ENCODE measurements around the gene P2RX1. TPM values are rescaled to one million over a fixed set of nuclear protein-coding genes. Genes with fewer than 3 reads are reported as not detected.

P2RX1 gene
- polyA plus RNA-seq, 2 of the 4 experiments (the other 2 are of a cell fraction), result 0.05 to 0.13 TPM

- CTCF ChIA-PET, result interaction anchor here (0.5 to 16.6 kb wide), 10 partner anchors 9 to 1324 kb away, joined by 3 to 256 read pairs (median 4); partner anchors contain the start of gene P2RX1
- 91% methylated on average over 5 of the region's 12 CpGs for WGBS (ENCODE audit: missing lambda C conversion rate)
- POLR2A ChIA-PET, result no interaction called here
- Histone ChIP-seq H3K4me2 (no peak overlapping the region), H3K9me3 (no peaks in the 10 kb centered on the region), H3K4me3 (no peak overlapping the region), H3K4me1 (peaks cover 24% of the 10 kb centered on the region), H3K27ac (no peak overlapping the region)
- DNase-seq (ENCODE audit: low read depth in 1 of 2, low spot score in 1 of 2) (no peak), ATAC-seq (no peak), FAIRE-seq (no peak)
- TF ChIP-seq ESRRA (IDR thresholded peaks at IDR 0.05; ENCODE audit: borderline replicate concordance, low read length) (no peak), GATA3 (IDR thresholded peaks at IDR 0.05; ENCODE audit: borderline replicate concordance) (no peak), FOSB (CRISPR knock-in tag; IDR thresholded peaks at IDR 0.05) (no peak), ZNF302 (CRISPR knock-in tag; IDR thresholded peaks at IDR 0.05) (no peak), BCL3 (IDR thresholded peaks at IDR 0.05) (no peak), POLR2A (IDR thresholded peaks at IDR 0.05; ENCODE audit: low read length) (no peak), HOXA7 (CRISPR knock-in tag; IDR thresholded peaks at IDR 0.05) (no peak), EHF (CRISPR knock-in tag; IDR thresholded peaks at IDR 0.05) (no peak), ZC3H11A (IDR thresholded peaks at IDR 0.05) (no peak), JUN (IDR thresholded peaks at IDR 0.05) (no peak), TFCP2L1 (CRISPR knock-in tag; IDR thresholded peaks at IDR 0.05) (no peak), E2F6 (IDR thresholded peaks at IDR 0.05; ENCODE audit: borderline replicate concordance, low read depth) (no peak), ELK1 (IDR thresholded peaks at IDR 0.05; ENCODE audit: low read depth, low read length) (no peak), RNF2 (IDR thresholded peaks at IDR 0.05; ENCODE audit: borderline replicate concordance, low read depth) (no peak), HES2 (IDR thresholded peaks at IDR 0.05) (no peak)
These were observed 18.5 kb downstream of the P2RX1 start for GRCh38 chr17:3897731-3898130.

- Histone ChIP-seq H3K4me1 (peaks cover 24% of the 10 kb centered on the region), H3K4me2 (no peak overlapping the region), H3K27ac (no peak overlapping the region), H3K9me3 (no peaks in the 10 kb centered on the region), H3K4me3 (no peak overlapping the region)
- no peak for TF ChIP-seq HES2 (IDR thresholded peaks at IDR 0.05)
- no peak for TF ChIP-seq KDM5A (IDR thresholded peaks at IDR 0.05)
- TF ChIP-seq MYC (IDR thresholded peaks at IDR 0.05; ENCODE audit: borderline replicate concordance, low read length), result no peak
- no peak for TF ChIP-seq CBX2 (IDR thresholded peaks at IDR 0.05; ENCODE audit: borderline replicate concordance, low read depth)
- TF ChIP-seq REST (IDR thresholded peaks at IDR 0.05), result no peak
- no peak for TF ChIP-seq FOXS1 (CRISPR knock-in tag; IDR thresholded peaks at IDR 0.05)
- 90% methylated on average over 6 of the region's 6 CpGs for WGBS (ENCODE audit: missing lambda C conversion rate)
- no peak for ATAC-seq
- ChIA-PET CTCF (interaction anchor here (1.0 to 16.6 kb wide), 8 partner anchors 10 to 162 kb away, joined by 3 to 256 read pairs (median 6); partner anchors contain the start of gene P2RX1), POLR2A (no interaction called here)
- no peak for DNase-seq (ENCODE audit: low read depth in 1 of 2, low spot score in 1 of 2)
- FAIRE-seq, result no peak
These were observed 19.4 kb downstream of the P2RX1 start for GRCh38 chr17:3896968-3897235.
